Measurements from ENCODE around the gene ELAC1.

DNA sequence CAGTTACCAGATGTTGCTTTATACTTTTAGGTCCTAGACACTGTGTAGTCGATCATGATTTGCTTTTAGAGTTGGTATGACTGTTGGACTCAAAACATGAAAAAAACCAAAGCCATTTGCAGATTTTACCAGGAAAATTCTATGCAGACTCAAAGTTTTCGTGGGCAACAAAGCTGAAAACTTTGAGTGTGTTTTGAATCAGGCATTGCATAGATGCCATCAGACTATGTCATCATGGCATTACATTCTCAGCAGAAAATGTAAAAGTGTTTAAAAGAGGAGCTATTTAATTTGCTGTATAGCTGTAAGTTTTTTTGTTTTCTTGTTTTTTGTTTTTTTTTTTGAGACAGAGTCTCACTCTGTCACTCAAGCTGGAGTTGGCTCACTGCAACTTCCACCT lies 43.5 kb upstream of the ELAC1 start:
- TF ChIP-seq, protein P1, sequence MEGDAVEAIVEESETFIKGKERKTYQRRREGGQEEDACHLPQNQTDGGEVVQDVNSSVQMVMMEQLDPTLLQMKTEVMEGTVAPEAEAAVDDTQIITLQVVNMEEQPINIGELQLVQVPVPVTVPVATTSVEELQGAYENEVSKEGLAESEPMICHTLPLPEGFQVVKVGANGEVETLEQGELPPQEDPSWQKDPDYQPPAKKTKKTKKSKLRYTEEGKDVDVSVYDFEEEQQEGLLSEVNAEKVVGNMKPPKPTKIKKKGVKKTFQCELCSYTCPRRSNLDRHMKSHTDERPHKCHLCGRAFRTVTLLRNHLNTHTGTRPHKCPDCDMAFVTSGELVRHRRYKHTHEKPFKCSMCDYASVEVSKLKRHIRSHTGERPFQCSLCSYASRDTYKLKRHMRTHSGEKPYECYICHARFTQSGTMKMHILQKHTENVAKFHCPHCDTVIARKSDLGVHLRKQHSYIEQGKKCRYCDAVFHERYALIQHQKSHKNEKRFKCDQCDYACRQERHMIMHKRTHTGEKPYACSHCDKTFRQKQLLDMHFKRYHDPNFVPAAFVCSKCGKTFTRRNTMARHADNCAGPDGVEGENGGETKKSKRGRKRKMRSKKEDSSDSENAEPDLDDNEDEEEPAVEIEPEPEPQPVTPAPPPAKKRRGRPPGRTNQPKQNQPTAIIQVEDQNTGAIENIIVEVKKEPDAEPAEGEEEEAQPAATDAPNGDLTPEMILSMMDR (IDR thresholded peaks at IDR 0.05; ENCODE audit: insufficient read depth, low read depth, low read length) = no peak
- no peak for TF ChIP-seq EZH2 (IDR thresholded peaks at IDR 0.05; ENCODE audit: insufficient read depth, low read length)

Data from astrocyte (in vitro differentiated cells and primary cell).